GM23338 (cell line): ENCODE measurements around the gene MYO5A. TPM values are rescaled to one million over a fixed set of nuclear protein-coding genes. Genes with fewer than 3 reads are reported as not detected.
A peak's percentile ranks its signal among the peaks of the same experiment; 100 is the strongest.

Experiments used
- ATAC-seq: fragments of 200-7000 bp; cut with Tn5 transposase; 3 replicates; pipeline ENCODE4 v1.9.1; 2020
- DNase-seq: peaks from one replicate; pipeline ENCODE4 v3.0.0-alpha.2; 2015; ENCODE audit warnings: low spot score
- H2AFZ ChIP-seq: fragments of 200-600 bp; sonication (generic); 2 replicates; pipeline ENCODE4 v1.8.0; 2016; ENCODE audit warnings: antibody characterized with exemption, mild to moderate bottlenecking, moderate library complexity
- H3F3A ChIP-seq: fragments of 200-600 bp; sonication (generic); replicated peaks from 2 replicates; pipeline ENCODE4 v1.8.0; 2017; ENCODE audit warnings: antibody characterized with exemption, mixed run types, low read depth
- H3K27ac ChIP-seq: fragments of 200-600 bp; sonication (generic); 2 replicates; pipeline ENCODE4 v1.6.1; 2016; ENCODE audit warnings: low read depth
- H3K27me3 ChIP-seq: fragments of 200-600 bp; sonication (generic); 2 replicates; pipeline ENCODE4 v1.8.0; 2016; ENCODE audit warnings: mild to moderate bottlenecking, mixed run types, moderate library complexity; ENCODE audit not compliant: insufficient read depth
- H3K36me3 ChIP-seq: fragments of 200-600 bp; sonication (generic); 2 replicates; pipeline ENCODE4 v1.8.0; 2016; ENCODE audit warnings: mild to moderate bottlenecking; ENCODE audit not compliant: insufficient read depth
- H3K4me1 ChIP-seq: fragments of 200-600 bp; sonication (generic); 2 replicates; pipeline ENCODE4 v1.8.0; 2016; ENCODE audit warnings: mild to moderate bottlenecking, moderate library complexity; ENCODE audit not compliant: insufficient read depth
- H3K4me2 ChIP-seq: fragments of 200-600 bp; sonication (generic); 2 replicates; pipeline ENCODE4 v1.7.1; 2017; ENCODE audit warnings: mixed run types
- H3K4me3 ChIP-seq: fragments of 200-600 bp; sonication (generic); 2 replicates; pipeline ENCODE4 v1.6.1; 2016; ENCODE audit warnings: mixed run types
- H3K79me2 ChIP-seq: fragments of 200-600 bp; sonication (generic); replicated peaks from 2 replicates; pipeline ENCODE4 v1.8.0; 2017; ENCODE audit warnings: mild to moderate bottlenecking; ENCODE audit not compliant: insufficient read depth
- H3K9me2 ChIP-seq: fragments of 200-600 bp; sonication (generic); 2 replicates; pipeline ENCODE4 v1.8.0; 2017; ENCODE audit not compliant: insufficient read depth
- H4K20me1 ChIP-seq: fragments of 200-600 bp; sonication (generic); replicated peaks from 2 replicates; pipeline ENCODE4 v1.8.0; 2017; ENCODE audit warnings: mild to moderate bottlenecking; ENCODE audit not compliant: insufficient read depth
- H3K27ac Mint-ChIP-seq: 2 replicates; pipeline ENCODE4 v1.8.0; 2020; ENCODE audit warnings: inconsistent platforms, mild to moderate bottlenecking, moderate library complexity, mixed read lengths
- H3K27me3 Mint-ChIP-seq: 3 replicates; pipeline ENCODE4 v1.8.0; 2022; ENCODE audit warnings: low read depth, mild to moderate bottlenecking, moderate library complexity, mixed read lengths, inconsistent platforms; ENCODE audit not compliant: insufficient read depth, poor library complexity
- H3K36me3 Mint-ChIP-seq: 3 replicates; pipeline ENCODE4 v1.8.0; 2021; ENCODE audit warnings: low read depth, mild to moderate bottlenecking, inconsistent platforms, moderate library complexity, mixed read lengths
- H3K4me1 Mint-ChIP-seq: 3 replicates; pipeline ENCODE4 v1.8.0; 2020; ENCODE audit warnings: mild to moderate bottlenecking, inconsistent platforms, mixed read lengths
- H3K4me3 Mint-ChIP-seq: 3 replicates; pipeline ENCODE4 v1.8.0; 2021; ENCODE audit warnings: moderate library complexity, mild to moderate bottlenecking, inconsistent platforms, mixed read lengths
- H3K9me3 Mint-ChIP-seq: 3 replicates; pipeline ENCODE4 v1.8.0; 2020; ENCODE audit warnings: moderate library complexity, mild to moderate bottlenecking, inconsistent platforms, mixed read lengths
- CTCF ChIP-seq, 2 experiments: fragments of 200-600 bp in 1 of 2; sonication (generic) in 1 of 2; conservative IDR thresholded peaks; 2 replicates each; pipeline versions ENCODE4 v1.5.1 to v1.6.1; 2016 to 2017; ENCODE audit warnings: antibody characterized with exemption in 2 of 2, low read depth in 2 of 2, mild to moderate bottlenecking in 2 of 2, moderate library complexity in 1 of 2
- POLR2AphosphoS5 ChIP-seq: IDR thresholded peaks from 2 replicates; pipeline ENCODE4 v1.6.1; 2016; ENCODE audit warnings: antibody characterized with exemption, low read depth
- STAT1 ChIP-seq: IDR thresholded peaks from one replicate; pipeline ENCODE4 v1.6.1; 2016; ENCODE audit warnings: antibody characterized with exemption; ENCODE audit not compliant: unreplicated experiment
- polyA plus RNA-seq: library from polyadenylated mRNA; unstranded; fragments of >200 nt; fragmentation: Nextera tagmentation; extraction: Ambion mirVana; gene quantifications from 2 replicates; pipeline ENCODE4 v1.2.1, GENCODE V29; 2016
- total RNA-seq: library from RNA; depleted of rRNA; stranded (reverse); fragments of >200 nt; shearing (Covaris generic); gene quantifications from 2 replicates; pipeline ENCODE4 v1.2.3, GENCODE V29; 2014

MYO5A gene
- total and polyA plus RNA-seq, 2 experiments from 2014 or later, result 5.7 to 31.8 TPM

- Histone ChIP-seq H3K4me3 (no peak overlapping the region), H3K4me1 (no peaks in the 10 kb centered on the region), H3K36me3 (no peaks in the 10 kb centered on the region; the same call in 1 of the 2 replicates), H3K4me2 (no peak overlapping the region), H4K20me1 (0 out of 2 replicates have a peak, but pooled peaks cover 4% of the 10 kb centered on the region), H3K79me2 (no peaks in the 10 kb centered on the region), H3K27ac (no peak overlapping the region), H2AFZ (no peak overlapping the region), H3K27me3 (no peaks in the 10 kb centered on the region), H3K9me2 (no peaks in the 10 kb centered on the region), H3F3A (no peaks in the 10 kb centered on the region)
- peak; percentile 34 for DNase-seq
- Mint-ChIP-seq H3K4me3 (no peak overlapping the region), H3K36me3 (peaks cover 14% of the 10 kb centered on the region; the same call in 2 of the 3 replicates), H3K4me1 (no peaks in the 10 kb centered on the region), H3K27ac (no peak overlapping the region), H3K9me3 (no peaks in the 10 kb centered on the region), H3K27me3 (peaks cover 3% of the 10 kb centered on the region)
- peak; percentile 63 for ATAC-seq
- TF ChIP-seq POLR2AphosphoS5 (no peak), CTCF (conservative IDR thresholded peaks at IDR 0.05; ENCODE audit: low read depth in 2 of 2) (0 out of 4 replicates have a peak, but pooled peaks have one; percentile 16 to 23)
Measured at GRCh38 chr15:52350423-52350822, 178.3 kb downstream of the MYO5A start.

- H3K27me3 ChIP-seq, result no peaks in the 10 kb centered on the region
- H3K27ac ChIP-seq, result no peak overlapping the region
- H4K20me1 ChIP-seq, result 0 out of 2 replicates have a peak, but pooled peaks cover 4% of the 10 kb centered on the region
- DNase-seq (no peak), ATAC-seq (peak; percentile 61)
- no peaks in the 10 kb centered on the region for H3K4me1 ChIP-seq
- no peaks in the 10 kb centered on the region for H3F3A ChIP-seq
- H3K4me2 ChIP-seq, result no peak overlapping the region
- H3K4me1 Mint-ChIP-seq, result no peaks in the 10 kb centered on the region
- H2AFZ ChIP-seq, result no peak overlapping the region
- no peaks in the 10 kb centered on the region; the same call in 1 of the 2 replicates for H3K36me3 ChIP-seq
- no peaks in the 10 kb centered on the region for H3K9me3 Mint-ChIP-seq
- H3K4me3 Mint-ChIP-seq, result no peak overlapping the region
- peaks cover 14% of the 10 kb centered on the region; the same call in 2 of the 3 replicates for H3K36me3 Mint-ChIP-seq
- TF ChIP-seq STAT1, result no peak
- peak in 1 of 2 experiments; percentile 24; a peak in 1 of 4 replicates for TF ChIP-seq CTCF (conservative IDR thresholded peaks at IDR 0.05; ENCODE audit: low read depth in 2 of 2)
- no peaks in the 10 kb centered on the region for H3K79me2 ChIP-seq
- H3K9me2 ChIP-seq, result no peaks in the 10 kb centered on the region
- no peak overlapping the region for H3K4me3 ChIP-seq
- no peak overlapping the region for H3K27ac Mint-ChIP-seq
- H3K27me3 Mint-ChIP-seq, result peaks cover 3% of the 10 kb centered on the region
Measured at GRCh38 chr15:52349052-52349700, 179.5 kb downstream of the MYO5A start.
